HG03565 (cell line): ENCODE measurements around the gene PIAS1.
"Not testable (repeated sequence)": the region's sequence is repeated elsewhere in the genome, so short reads cannot be mapped to it uniquely, and the experiment has no call there.

Experiments
- ATAC-seq: cut with Tn5 transposase; IDR thresholded peaks from one replicate; pipeline ENCODE4 v1.9.1; 2021; ENCODE audit warnings: mild to moderate bottlenecking, moderate library complexity; ENCODE audit not compliant: unreplicated experiment

The PIAS1 gene

DNA sequence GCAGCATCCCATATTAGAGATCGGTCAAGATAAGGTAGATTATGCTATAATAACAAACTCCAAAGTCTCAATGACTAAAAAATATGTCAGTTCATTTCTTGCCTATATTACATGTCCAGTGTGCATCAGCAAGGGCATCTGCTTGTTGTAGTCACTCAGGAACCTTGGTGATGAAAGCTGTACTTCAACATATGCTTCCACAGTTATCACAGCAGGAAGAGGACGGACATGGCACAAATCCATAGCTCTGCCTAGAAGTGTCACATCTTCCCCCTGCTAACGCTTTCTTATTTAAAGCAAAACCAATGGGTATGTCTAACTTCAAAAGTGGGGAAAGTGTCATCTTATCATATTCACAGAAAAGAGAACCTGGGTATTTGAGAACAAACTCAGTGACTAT, 20.0 kb upstream of the PIAS1 start:
- no peak for ATAC-seq

DNA sequence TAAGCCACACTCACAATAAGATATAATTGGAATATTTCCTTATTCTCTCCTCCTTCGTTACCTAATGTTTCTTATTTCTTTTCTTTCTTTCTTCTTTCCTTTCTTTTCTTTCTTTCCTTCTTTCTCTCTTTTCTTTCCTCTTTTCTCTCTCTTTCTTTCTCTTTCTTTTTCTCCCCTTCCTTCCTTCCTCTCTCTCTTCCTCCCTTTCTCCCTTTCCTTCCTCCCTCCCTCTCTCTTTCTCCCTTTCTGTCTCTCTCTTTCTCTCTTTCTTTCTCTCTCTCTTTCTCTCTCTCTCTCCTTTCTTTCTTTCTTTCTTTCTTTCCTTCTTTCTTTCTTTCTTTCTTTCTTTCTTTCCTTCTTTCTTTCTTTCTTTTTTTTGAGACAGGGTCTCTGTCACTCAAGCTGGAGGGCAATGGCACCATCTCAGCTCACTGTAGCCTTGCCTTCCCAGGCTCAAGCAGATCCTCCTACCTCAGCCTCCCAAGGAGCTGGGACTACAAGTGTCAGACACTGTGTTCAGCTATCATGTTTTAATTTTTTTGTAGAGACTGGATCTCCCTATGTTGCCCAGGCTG, 19.3 kb upstream of the PIAS1 start:
- no peak for ATAC-seq

DNA sequence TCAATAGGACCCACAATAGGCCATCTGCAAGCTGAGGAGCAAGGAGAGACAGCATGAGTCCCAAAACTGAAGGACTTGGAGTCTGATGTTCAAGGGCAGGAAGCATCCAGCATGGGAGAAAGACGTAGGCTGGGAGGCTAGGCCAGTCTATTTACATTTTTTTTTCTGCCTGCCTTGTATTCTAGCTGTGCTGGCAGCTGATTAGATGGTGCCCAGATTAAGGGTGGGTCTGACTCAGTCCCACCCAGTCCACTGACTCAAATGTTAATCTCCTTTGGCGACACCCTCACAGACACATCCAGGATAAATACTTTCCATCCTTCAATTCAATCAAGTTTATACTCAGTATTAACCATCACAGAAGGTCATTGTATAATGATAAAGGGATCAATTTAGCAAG, 15.9 kb upstream of the PIAS1 start:
- ATAC-seq = no peak

DNA sequence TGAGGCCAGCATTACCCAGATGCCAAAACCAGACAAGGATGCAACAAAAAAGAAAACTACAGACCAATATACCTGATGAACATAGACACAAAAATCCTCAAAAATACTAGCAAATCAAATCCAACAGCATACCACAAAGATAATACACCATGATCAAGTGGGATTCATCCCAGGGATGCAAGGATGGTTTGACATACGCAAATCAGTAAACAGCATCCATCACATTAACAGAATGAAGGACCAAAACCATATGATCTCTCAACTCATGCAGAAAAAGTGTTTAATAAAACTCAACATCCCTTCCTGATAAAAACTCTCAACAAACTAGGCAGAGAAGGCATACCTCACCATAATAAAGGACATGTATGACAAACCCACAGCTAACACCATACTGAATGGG, 14.0 kb upstream of the PIAS1 start:
- ATAC-seq = no peak

DNA sequence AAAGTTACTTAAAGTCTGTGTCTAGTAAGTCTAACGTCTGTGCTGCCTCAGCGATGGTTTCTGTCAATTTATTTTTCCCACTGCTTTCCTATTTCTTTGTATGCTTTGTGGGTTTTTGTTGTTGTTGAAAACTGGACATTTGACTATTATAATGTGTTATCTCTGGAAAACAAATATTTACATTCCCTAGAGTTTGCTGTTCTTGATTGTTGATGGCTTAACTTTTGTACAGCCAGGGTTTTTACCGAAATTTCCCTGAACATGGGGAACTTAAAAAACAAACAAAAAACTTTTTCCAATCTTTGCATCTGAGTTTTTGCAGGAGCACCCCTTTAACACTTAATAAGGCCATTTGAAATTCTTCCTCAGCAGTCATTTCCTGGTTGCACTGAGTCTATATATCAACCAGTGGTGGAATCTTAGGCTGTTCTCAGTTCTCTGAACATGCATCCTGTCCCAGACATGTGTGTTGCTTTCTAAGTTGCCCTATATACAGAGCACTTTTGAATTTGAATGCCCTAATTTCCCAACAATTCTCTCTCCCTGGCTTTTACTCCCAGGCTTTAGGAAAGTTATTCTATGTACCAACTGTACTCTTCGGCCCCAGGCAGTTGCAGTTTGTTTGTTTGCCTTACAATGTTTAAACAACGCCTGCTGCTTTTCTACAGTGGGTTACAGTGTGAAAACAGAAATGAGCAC, 11.8 kb upstream of the PIAS1 start:
- ATAC-seq = no peak

DNA sequence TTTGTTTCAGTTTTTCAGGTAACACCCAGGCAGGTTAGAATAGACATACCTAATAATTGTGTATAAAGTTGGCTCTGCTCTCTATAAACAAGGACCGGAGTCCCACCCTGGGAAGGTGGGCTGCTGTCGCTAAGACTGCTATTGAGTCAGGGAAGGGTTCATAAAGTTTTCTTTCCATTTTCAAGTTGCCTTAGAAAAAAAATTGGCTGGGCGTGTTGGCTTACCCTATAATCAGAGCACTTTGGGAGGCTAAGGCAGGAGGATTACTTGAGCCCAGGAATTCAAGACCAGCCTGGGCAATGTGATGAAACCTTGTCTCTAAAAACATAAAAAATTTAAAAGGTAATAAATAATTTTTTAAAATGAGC, 11.3 kb upstream of the PIAS1 start:
- ATAC-seq = no peak

DNA sequence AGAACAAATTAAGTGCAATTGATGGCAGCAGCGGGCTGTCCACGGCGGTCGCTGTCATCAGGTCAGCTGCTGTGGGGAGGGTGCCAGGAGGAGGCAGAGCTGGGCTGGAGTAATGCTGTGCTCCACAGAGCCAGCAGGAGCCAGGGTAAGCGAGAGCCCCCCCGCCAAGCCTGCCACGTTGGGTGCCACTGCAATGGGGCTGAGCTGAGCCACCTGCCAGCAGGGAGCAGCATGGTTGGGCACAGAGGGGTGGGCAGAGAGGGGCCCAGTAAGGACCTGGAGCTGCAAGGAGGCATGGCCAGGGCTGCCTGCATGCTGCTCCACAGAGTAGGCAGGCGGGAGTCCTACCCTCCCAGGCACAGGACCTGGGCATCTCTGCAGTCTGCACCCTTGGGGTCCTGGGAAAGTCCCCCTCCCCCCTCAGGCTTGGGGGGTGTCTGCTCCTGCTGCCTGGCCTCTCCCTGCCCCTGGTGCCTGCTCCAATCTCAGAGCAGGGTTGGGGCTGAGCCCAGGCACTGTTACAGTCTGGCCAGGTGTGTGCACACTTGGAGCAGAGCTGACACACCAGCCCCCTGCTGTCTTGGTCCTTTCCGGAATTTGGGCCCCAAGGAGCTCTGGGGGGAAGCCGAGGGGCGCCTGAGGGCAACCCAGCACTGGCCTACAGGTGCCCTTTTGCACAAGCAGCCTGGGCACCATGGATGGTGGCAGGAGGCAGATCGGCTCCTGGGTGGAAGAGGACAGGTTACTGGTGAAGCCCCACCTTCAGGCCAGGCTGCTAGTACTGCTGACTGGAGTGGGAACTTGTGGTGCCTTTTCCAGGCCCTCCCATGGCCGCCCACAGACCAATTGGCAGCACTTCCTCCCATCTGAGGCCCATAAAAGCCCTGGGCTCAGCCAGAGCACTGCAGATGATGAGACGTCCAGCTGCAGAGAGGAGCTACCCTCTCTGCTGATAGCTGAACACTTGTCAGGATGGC, 8.5 kb upstream of the PIAS1 start:
- no peak for ATAC-seq

DNA sequence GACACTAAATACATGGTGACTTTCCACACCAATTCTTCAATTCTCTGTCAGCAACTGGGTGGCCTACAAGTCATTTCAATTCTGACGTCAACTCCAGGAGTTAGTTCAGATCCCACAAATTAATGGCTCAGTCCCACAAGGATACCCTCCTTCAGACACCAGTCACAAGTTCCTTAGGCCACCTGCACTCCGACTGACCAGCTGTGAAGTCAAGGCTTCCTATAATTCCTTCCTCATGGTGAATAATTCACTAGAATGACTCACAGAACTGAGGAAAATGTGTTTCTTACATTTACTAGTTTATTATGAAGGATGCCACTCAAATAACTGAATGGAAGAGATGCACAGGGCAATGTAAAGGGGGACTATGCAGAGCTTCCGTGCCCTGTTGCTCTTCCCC, 6.3 kb upstream of the PIAS1 start:
- ATAC-seq = no peak

DNA sequence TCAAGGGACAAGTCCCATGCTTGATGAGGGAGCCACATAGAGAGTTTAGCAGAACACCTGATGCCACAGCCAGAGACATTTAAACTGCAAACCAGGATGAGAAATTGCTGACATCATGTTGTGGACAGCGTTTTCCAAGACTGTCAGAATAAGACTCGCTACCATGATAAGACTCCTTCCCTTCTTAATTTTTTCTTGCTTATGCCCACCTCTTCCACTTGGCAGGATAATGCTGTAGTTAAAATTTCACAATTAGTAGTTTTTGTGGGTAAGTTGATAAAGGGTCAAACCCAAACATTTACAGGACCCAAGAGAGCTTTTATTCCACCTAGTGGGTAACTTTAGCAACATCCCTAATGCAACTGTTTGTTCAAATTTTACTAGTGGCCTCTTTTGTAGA, 3.0 kb upstream of the PIAS1 start:
- no peak for ATAC-seq

DNA sequence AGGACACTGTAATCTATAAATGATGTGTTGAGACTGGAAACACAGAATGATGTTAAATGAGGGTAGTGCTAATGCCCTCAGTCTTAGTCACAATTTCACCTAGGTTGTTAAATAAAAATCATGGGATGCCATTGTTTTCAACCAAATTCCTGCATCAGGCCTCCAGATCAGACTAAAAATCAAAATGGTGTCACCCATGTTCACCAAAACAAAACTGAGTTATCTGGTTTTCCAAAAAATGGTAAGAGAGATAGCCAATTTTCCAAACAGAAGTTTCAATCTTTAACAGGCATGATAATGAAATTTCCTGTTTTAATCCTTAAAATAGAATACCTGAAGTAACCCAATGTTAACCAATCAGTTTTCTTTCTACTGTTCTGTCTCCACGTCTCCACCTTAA, 2.2 kb upstream of the PIAS1 start:
- ATAC-seq = no peak

DNA sequence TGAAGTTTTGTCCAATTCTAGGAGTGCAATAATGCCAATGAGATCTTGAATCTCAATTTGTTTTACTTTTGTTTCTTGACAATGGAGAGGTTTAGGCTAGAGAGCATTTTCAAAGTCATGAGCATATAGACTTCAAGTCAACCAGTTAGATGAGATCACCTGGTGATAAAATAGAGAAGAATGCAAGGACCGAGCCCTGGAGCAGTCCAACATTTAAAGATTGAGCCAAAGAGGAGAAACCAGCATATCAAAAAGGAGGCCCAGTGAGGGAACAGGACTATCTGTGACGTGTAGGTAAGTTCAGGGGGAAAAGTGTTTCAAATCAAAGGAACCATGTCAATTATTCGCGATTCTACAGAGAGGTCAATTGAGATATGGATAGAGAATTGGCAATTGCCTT, 1.7 kb upstream of the PIAS1 start:
- ATAC-seq = no peak

DNA sequence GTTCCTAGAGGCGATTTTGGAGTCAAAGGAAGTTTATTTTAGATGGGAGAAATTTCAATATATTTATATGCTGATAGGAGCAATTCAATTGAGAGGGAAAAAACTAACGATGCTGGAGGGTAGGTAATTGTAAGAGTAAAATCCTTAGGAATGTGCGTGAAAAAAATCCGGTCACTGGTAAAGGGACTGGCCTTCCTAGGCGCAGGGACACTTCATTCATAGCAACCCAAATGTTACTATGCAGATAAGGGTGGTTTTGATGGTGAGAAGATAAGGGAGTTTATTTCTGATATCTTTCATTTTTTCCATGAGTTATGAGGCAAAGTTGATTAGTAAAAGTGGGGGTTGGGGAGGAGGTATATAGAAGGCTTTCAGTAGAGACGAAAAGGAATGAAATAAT, 1.1 kb upstream of the PIAS1 start:
- no peak for ATAC-seq

DNA sequence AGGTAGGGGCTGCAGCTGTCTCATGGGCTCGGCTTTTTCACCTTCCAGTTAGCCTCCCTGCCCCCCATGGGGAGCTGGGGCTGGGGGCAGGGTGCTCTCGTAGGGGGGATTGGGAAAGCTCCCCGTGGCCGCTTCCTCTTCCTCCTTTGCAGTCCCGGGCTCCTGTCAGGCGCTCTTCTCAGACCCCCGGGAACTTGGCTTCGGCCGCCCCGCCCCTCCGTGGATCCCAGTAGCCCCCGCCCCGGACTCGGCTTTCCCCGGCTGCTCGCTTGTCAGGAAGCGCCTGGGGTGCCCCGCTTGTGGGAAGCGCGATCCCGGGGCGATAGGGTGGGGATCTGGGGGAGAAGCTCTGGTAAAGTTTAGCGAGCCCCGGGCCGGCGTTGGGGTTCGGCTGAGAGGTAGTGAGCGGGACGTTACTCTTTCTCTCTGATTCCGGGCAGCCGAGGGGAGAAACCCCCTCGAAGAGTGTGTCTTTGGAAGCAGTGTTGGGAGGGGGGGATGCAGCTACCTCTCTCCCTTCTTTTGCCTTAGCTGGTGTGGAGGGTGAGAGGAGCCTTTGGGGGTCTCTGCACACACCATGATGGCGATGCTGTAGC, 611 bp downstream of the PIAS1 start:
- peak; percentile 5 for ATAC-seq

DNA sequence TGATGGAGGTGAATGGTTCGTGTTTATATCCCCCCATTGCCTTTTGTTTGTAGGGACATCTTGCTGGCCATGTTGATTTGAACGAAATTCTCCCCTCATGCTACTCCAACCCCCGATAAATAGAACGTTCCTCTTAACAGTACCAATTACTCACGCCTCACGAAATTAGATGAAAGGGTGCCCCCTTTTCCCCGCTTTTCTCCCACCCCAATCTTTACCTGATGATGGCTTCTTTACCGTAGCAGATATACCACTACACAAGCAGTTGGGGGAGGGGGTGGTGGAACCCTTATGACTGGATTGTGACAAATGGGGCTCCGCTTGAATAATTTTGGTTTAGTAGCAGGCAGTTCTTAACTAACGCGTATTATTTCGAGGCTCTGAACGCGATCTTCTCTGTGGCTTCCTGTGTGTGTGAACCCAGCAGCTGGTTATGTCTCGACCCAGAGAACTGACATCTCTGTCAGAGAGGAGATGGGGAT, 1.1 kb downstream of the PIAS1 start:
- ATAC-seq = peak; percentile 33

DNA sequence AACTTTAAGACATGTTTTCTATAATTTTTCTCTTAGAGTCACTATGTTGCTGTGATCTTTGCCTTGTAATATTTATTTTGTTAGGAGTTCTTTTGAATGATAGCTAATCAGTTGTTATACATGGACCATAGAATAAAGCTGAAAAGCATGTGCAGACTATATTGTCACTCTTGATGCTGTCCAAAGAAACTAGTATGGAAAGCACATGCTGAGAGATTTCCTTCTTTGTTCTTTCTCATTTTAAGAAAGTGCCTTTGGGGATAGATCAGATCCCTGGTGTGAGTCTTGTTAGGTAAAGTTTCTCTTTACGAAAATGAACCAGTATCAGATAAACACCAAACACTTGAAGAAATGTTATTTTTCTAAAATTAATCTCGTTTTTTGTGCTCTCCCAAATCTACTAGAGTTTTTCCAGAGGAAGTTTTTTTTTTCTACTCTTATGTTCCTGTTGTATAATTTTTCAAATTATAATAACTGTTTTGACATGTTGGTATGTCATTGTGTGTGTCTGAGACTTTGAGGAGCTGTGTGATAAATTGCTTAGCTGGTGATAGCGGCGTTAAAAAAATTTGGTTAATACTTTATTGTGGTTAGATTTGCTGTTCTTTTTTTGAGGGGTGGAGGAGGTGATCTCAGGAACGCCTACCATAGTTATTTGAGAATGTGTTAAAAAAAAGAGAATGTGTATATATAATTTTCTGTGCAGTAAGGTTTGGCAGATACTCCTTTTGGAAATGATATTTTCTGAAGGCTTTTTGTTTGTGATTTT, 2.2 kb downstream of the PIAS1 start:
- ATAC-seq = no peak

DNA sequence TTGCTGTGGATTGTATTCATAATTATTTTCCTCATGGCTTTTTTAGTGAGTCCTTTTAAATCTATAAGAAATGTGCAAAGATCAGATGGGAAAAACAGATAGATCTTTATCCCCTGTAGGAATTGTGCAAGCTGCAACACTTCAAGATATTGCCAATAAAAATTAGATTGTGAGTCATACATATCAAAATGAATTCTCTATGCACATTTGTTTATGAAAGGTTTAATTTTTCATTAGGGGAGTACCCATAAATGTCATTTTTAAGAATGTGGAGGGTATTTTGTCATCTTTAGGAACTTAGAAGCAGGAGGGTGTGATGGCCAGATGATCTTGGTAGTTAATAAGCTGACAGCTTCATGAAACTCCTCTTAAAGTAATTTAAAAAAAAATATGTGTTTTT, 2.9 kb downstream of the PIAS1 start:
- ATAC-seq = no peak

DNA sequence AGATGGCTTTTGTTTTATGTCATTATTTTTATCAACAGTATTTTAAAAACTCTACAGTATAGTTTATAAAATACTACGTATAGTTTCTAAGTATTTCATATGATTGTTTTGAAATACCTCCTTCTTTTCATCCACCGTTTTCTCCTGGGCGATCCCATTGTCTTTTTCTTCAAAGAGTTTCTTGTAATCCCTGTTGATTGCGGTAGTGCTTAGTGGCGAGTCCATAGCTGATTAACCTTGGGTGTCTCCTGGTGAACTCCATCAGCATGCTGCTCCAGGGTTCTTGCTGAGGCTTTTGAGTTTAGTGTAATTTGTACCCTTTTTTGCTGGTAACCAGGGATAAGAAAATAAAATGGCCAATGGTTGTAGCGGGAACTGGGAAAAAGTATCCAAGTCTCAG, 3.6 kb downstream of the PIAS1 start:
- ATAC-seq = no peak

DNA sequence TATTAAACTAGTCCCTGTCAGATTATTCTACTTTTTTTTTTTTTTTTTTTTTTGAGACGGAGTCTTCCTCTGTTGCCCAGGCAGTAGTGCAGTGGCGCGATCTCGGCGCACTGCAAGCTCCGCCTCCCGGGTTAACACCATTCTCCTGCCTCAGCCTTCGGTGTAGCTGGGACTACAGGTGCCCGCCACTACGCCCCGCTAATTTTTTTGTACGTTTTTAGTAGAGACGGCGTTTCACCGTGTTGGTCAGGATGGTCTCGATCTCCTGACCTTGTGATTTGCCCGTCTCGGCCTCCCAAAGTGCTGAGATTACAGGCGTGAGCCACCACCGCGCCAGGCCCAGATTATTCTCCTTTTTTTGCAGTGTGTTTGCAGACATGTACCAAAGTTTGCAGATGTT, 4.9 kb downstream of the PIAS1 start:
- ATAC-seq = not testable (repeated sequence)

DNA sequence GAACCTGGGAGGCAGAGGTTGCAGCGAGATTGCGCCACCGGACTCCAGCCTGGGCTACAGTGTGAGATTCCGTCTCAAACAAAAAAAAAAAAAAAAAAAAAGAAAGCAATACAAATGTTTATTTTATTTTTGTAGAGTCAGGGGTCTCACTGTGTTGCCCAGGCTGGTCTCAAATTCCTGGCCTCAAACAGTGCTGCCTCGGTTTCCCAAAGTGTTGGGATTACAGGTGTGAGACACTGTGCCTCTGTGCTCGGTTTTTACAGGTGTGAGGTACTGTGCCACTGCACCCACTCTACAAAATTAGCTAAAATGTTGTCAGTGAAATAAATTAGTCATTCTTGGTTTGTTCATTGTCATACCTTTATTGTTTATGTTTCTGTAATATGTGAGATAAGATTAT, 5.5 kb downstream of the PIAS1 start:
- no peak for ATAC-seq

DNA sequence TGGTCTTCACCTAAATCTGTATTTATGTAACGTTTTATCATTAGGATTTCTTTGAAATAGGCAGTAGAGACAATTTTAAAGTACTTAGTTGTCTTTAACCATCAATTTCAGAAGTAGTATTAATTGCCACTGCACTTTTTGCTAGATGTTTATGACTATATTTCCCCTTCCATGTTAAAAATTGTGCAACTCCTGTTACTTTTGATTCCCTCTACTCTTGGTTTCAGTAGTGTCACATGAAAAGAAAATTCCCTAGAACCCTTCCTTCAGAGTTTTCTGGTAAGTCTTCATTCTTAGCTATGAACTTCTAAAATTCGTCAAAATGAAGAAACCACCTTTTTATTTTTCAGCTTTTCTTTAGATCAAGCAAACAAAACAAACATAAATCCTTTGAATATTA, 7.1 kb downstream of the PIAS1 start:
- ATAC-seq = no peak

DNA sequence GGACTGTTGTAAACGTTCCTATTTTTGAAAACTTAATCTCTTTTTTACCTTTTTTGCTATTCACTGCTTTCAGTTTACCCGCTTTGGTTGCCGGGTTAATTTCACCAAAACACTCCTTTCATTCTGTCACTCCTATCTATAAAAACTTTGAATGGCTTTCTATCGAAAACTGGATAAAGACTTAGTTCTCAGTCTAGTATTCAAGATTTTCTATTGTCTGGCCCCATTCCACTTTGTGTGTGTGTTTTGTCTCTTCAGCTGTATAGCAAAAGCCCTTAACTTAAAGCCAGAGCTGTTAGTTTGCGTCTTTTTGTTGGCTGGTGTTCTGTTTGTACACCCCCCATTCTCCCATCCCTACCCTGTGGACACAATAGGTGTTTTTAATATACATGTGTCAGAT, 7.5 kb downstream of the PIAS1 start:
- ATAC-seq = no peak
